ENCODE measurements around the gene ACAD11.
"Not testable (repeated sequence)": the region's sequence is repeated elsewhere in the genome, so short reads cannot be mapped to it uniquely, and the experiment has no call there.

Gene ACAD11

GRCh38 chr3:132637590-132637989 lies 22.0 kb downstream of the ACAD11 start:
- TF ChIP-seq GATA1 (IDR thresholded peaks at IDR 0.05; ENCODE audit: low read depth, low read length) (no peak), POLR2A (IDR thresholded peaks at IDR 0.05; ENCODE audit: low read length) (no peak)
- no peak for DNase-seq

GRCh38 chr3:132635052-132635451 lies 24.6 kb downstream of the ACAD11 start:
- TF ChIP-seq POLR2A (IDR thresholded peaks at IDR 0.05; ENCODE audit: low read length) = no peak
- no peak for TF ChIP-seq GATA1 (IDR thresholded peaks at IDR 0.05; ENCODE audit: low read depth, low read length)
- no peak for DNase-seq

GRCh38 chr3:132630612-132631011 lies 29.0 kb downstream of the ACAD11 start:
- DNase-seq = no peak
- TF ChIP-seq GATA1 (IDR thresholded peaks at IDR 0.05; ENCODE audit: low read depth, low read length) (no peak), POLR2A (IDR thresholded peaks at IDR 0.05; ENCODE audit: low read length) (no peak)

DNA sequence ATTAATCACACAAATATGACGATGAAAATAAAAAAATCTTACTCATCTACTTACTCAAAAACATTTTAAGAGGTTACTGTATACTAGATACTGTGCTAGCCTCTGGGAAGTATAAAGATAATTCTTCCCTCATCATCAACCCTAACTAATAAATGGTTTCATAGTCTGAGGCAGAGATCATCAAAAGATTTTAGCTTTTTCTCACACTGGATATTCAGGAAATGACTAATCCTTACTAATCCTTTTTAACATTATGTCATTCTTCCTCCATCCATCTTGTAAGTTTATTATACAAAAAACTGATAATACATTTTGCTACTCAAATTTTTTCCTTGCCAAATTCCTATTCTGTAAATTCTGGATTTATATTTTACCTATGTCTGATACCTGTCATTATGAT lies 29.7 kb downstream of the ACAD11 start:
- no peak for DNase-seq
- TF ChIP-seq GATA1 (IDR thresholded peaks at IDR 0.05; ENCODE audit: low read depth, low read length) (no peak), POLR2A (IDR thresholded peaks at IDR 0.05; ENCODE audit: low read length) (no peak)

GRCh38 chr3:132628157-132628556 lies 31.5 kb downstream of the ACAD11 start:
- no peak for TF ChIP-seq GATA1 (IDR thresholded peaks at IDR 0.05; ENCODE audit: low read depth, low read length)
- no peak for DNase-seq

DNA sequence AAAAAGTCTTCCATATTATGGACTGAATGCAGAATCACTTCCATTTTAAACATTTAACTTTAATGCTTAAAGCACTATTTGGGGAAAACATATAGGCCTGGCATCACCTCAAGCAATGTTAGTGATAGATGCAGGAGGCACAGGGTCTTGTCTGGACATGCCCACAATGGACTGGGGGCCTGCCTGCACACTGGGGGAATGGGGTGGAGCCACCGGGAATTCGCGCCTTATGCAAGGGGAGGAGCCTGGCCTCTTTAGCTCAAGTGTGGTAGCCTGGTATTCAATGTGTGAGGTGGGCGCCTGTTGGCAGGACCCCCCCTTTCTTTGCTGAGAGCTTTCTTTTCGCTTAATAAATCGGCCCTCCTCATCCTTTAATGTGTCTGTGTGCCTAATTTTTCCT lies 32.7 kb downstream of the ACAD11 start:
- peak; percentile 2 to 11 for DNase-seq
- TF ChIP-seq POLR2A (IDR thresholded peaks at IDR 0.05; ENCODE audit: low read length) (no peak), GATA1 (IDR thresholded peaks at IDR 0.05; ENCODE audit: low read depth, low read length) (no peak)

DNA sequence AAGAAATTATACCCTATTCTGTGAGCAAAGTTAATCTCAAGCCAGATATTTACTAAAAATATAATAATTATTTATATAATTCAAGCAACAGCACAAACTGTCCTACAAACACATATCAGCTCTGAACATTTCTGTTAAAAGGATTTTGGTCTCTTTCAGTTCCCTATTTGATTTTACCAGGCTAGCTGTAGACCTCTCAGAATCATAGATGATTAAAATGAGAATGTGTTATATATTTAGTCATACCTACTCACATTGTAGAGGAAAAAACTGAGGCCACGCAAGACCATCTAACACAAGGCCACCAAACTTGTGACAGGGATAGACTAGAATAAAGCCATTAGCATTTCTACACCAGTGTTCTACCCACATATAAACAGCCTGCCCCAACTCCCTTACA lies 34.0 kb downstream of the ACAD11 start:
- TF ChIP-seq POLR2A (IDR thresholded peaks at IDR 0.05; ENCODE audit: low read length) = no peak
- TF ChIP-seq GATA1 (IDR thresholded peaks at IDR 0.05; ENCODE audit: low read depth, low read length) = no peak
- DNase-seq = no peak

DNA sequence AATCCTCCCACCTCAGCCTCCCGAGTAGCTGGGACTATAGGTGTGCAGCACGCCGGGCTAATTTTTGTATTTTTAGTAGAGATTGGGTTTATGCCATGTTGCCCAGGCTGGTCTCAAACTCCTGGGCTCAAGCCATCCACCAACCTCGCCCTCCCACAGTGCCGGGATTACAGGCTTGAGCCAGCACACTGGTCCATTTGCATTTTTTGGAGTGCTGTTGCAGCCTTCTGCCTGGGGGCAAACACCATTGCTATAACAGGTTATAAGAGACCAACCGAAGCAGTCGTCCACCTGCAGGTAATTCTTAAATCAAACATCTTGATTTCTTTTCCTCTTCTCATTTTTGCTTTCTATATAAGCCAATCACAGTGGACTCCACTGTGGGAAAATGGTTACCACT lies 34.8 kb downstream of the ACAD11 start:
- no peak for DNase-seq

GRCh38 chr3:132623646-132624045 lies 36.0 kb downstream of the ACAD11 start:
- TF ChIP-seq GATA1 (IDR thresholded peaks at IDR 0.05; ENCODE audit: low read depth, low read length) (no peak), POLR2A (IDR thresholded peaks at IDR 0.05; ENCODE audit: low read length) (no peak)
- no peak for DNase-seq

More for the DNA sequence above, 34.8 kb downstream of the ACAD11 start:
- no peak for TF ChIP-seq POLR2A (IDR thresholded peaks at IDR 0.05; ENCODE audit: low read length)
- no peak for TF ChIP-seq GATA1 (IDR thresholded peaks at IDR 0.05; ENCODE audit: low read depth, low read length)

- TF ChIP-seq GATA1 (IDR thresholded peaks at IDR 0.05; ENCODE audit: low read depth, low read length) = no peak
- TF ChIP-seq POLR2A (IDR thresholded peaks at IDR 0.05; ENCODE audit: low read length) = no peak
- no peak for DNase-seq
Measured at GRCh38 chr3:132622761-132623160, 36.8 kb downstream of the ACAD11 start.

GRCh38 chr3:132622148-132622547 lies 37.5 kb downstream of the ACAD11 start:
- DNase-seq = no peak
- TF ChIP-seq POLR2A (IDR thresholded peaks at IDR 0.05; ENCODE audit: low read length) (no peak), GATA1 (IDR thresholded peaks at IDR 0.05; ENCODE audit: low read depth, low read length) (no peak)

DNA sequence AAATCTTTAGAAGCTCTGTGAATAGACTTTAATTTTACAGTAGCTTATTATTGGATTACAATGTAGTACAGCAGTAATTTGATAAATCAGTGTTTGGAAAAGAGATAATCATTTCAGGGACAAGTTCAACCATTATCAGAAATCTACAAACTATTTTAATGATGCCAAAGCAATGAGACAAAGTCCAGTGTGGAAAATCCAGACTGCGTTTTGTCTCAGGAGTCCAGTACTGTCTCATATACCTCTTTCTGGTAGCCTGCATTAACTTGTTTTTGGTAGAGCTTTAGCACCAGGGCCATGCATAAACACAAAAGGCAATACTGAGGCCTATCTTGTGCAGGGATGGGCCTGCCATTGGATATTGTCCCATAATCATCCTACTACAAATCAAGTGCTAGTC lies 42.8 kb downstream of the ACAD11 start:
- TF ChIP-seq GATA1 (IDR thresholded peaks at IDR 0.05; ENCODE audit: low read depth, low read length) (no peak), POLR2A (IDR thresholded peaks at IDR 0.05; ENCODE audit: low read length) (no peak)
- DNase-seq = no peak

- no peak for TF ChIP-seq POLR2A (IDR thresholded peaks at IDR 0.05; ENCODE audit: low read length)
- no peak for TF ChIP-seq GATA1 (IDR thresholded peaks at IDR 0.05; ENCODE audit: low read depth, low read length)
- no peak for DNase-seq
Measured at GRCh38 chr3:132615881-132616280, 43.7 kb downstream of the ACAD11 start.

GRCh38 chr3:132615301-132615700 lies 44.3 kb downstream of the ACAD11 start:
- DNase-seq = not testable (repeated sequence)

GRCh38 chr3:132606620-132607019 lies 53.0 kb downstream of the ACAD11 start:
- not testable (repeated sequence) for DNase-seq

GRCh38 chr3:132606085-132606484 lies 53.5 kb downstream of the ACAD11 start:
- no peak for TF ChIP-seq GATA1 (IDR thresholded peaks at IDR 0.05; ENCODE audit: low read depth, low read length)
- no peak for TF ChIP-seq POLR2A (IDR thresholded peaks at IDR 0.05; ENCODE audit: low read length)
- DNase-seq = no peak
